Fibroblast of lung (primary cell): Measurements from ENCODE around the gene CHST13. TPM values are rescaled to one million over a fixed set of nuclear protein-coding genes. Genes with fewer than 3 reads are reported as not detected.
A peak's percentile ranks its signal among the peaks of the same experiment; 100 is the strongest.

Source experiments
- DNase-seq, 2 donors: peaks; one replicate each; pipeline versions ENCODE4 v3.0.0 to v3.0.0-alpha.2; 2010; ENCODE audit warnings: low read depth in 2 of 2
- H2AFZ ChIP-seq: 2 replicates; pipeline ENCODE4 v1.5.1; 2012; ENCODE audit warnings: low read length, control low read depth, inconsistent platforms
- H3K27ac ChIP-seq: 2 replicates; pipeline ENCODE4 v1.5.1; 2011; ENCODE audit warnings: low read length, control low read depth; ENCODE audit not compliant: insufficient read depth
- H3K27me3 ChIP-seq: 2 replicates; pipeline ENCODE4 v1.5.1; 2011; ENCODE audit warnings: mild to moderate bottlenecking, low read length; ENCODE audit not compliant: control insufficient read depth, insufficient read depth
- H3K36me3 ChIP-seq: 2 replicates; pipeline ENCODE4 v1.5.1; 2011; ENCODE audit warnings: low read length; ENCODE audit not compliant: control insufficient read depth, insufficient read depth
- H3K4me1 ChIP-seq: 2 replicates; pipeline ENCODE4 v1.5.1; 2011; ENCODE audit warnings: low read length; ENCODE audit not compliant: control insufficient read depth, insufficient read depth; ENCODE audit errors: extremely low read depth
- H3K4me2 ChIP-seq: 2 replicates; pipeline ENCODE4 v1.5.1; 2011; ENCODE audit warnings: low read length, control low read depth; ENCODE audit not compliant: insufficient read depth; ENCODE audit errors: extremely low read depth
- H3K4me3 ChIP-seq, 4 experiments: fragments of 200-600 bp in 1 of 4; sonication (generic) in 1 of 4; replicated peaks in 1 of 4; 2 replicates each; pipeline ENCODE4 v1.5.1; 2011 to 2016; ENCODE audit warnings: low read length in 4 of 4, low read depth in 3 of 4, mild to moderate bottlenecking in 3 of 4, control low read depth in 2 of 4, inconsistent platforms in 1 of 4, mixed read lengths in 1 of 4; ENCODE audit not compliant: insufficient read depth in 1 of 4; ENCODE audit errors: control extremely low read depth in 1 of 4
- H3K79me2 ChIP-seq: 2 replicates; pipeline ENCODE4 v1.5.1; 2012; ENCODE audit warnings: mild to moderate bottlenecking, low read length, inconsistent platforms; ENCODE audit not compliant: control insufficient read depth, insufficient read depth
- H3K9ac ChIP-seq: 2 replicates; pipeline ENCODE4 v1.5.1; 2011; ENCODE audit warnings: mild to moderate bottlenecking, low read length, control low read depth; ENCODE audit not compliant: insufficient read depth
- H3K9me3 ChIP-seq: 2 replicates; pipeline ENCODE4 v1.5.1; 2012; ENCODE audit warnings: low read depth, low read length; ENCODE audit not compliant: control insufficient read depth, insufficient read depth
- H4K20me1 ChIP-seq: 2 replicates; pipeline ENCODE4 v1.5.1; 2011; ENCODE audit warnings: low read length; ENCODE audit not compliant: control insufficient read depth, insufficient read depth; ENCODE audit errors: extremely low read depth
- CTCF ChIP-seq, 2 donors: IDR thresholded peaks in 1 of 2; conservative IDR thresholded peaks in 1 of 2; 1 replicate in 1 of 2; 2 replicates in 1 of 2; pipeline ENCODE4 v1.5.1; 2011 to 2012; ENCODE audit warnings: low read length in 2 of 2, control low read depth in 1 of 2, inconsistent platforms in 1 of 2, low read depth in 1 of 2, mild to moderate bottlenecking in 1 of 2
- EZH2 ChIP-seq: IDR thresholded peaks from 2 replicates; pipeline ENCODE4 v1.5.1; 2012; ENCODE audit warnings: low read length, control low read depth, mild to moderate bottlenecking; ENCODE audit errors: missing control alignments
- polyA plus RNA-seq, 2 donors: library from polyadenylated mRNA; depleted of rRNA in 1 of 2; stranded (reverse) in 1 of 2; unstranded in 1 of 2; fragments of >200 nt; gene quantifications; 2 replicates each; pipeline ENCODE4 v1.2.1, GENCODE V29; 2011 to 2012; ENCODE audit warnings: missing spikeins in 1 of 2
- total RNA-seq: library from RNA; depleted of rRNA; stranded (reverse); fragments of >200 nt; gene quantifications from 2 replicates; pipeline ENCODE4 v1.2.1, GENCODE V29; 2014

Gene CHST13
- total and polyA plus RNA-seq, 2 donors (not counting 1 experiment from before 2014, with no cell fraction given): under 0.01 TPM; not detected in 1

GRCh38 chr3:126536126-126536525 is 12.2 kb downstream of the CHST13 start:
- Histone ChIP-seq H3K27me3 (peaks cover 26% of the 10 kb centered on the region), H3K79me2 (no peaks in the 10 kb centered on the region), H3K4me2 (no peak overlapping the region), H3K36me3 (no peaks in the 10 kb centered on the region), H4K20me1 (no peaks in the 10 kb centered on the region), H2AFZ (no peak overlapping the region), H3K9ac (no peak overlapping the region), H3K27ac (no peak overlapping the region), H3K9me3 (no peaks in the 10 kb centered on the region), H3K4me1 (peaks cover 11% of the 10 kb centered on the region), H3K4me3 (no peak overlapping the region)
- DNase-seq: no peak
- TF ChIP-seq EZH2: no peak
- no peak for TF ChIP-seq CTCF (conservative IDR thresholded peaks at IDR 0.05 in 1 of 2, IDR thresholded peaks at IDR 0.05 in 1 of 2; ENCODE audit: low read depth in 1 of 2, low read length in 2 of 2)

DNA sequence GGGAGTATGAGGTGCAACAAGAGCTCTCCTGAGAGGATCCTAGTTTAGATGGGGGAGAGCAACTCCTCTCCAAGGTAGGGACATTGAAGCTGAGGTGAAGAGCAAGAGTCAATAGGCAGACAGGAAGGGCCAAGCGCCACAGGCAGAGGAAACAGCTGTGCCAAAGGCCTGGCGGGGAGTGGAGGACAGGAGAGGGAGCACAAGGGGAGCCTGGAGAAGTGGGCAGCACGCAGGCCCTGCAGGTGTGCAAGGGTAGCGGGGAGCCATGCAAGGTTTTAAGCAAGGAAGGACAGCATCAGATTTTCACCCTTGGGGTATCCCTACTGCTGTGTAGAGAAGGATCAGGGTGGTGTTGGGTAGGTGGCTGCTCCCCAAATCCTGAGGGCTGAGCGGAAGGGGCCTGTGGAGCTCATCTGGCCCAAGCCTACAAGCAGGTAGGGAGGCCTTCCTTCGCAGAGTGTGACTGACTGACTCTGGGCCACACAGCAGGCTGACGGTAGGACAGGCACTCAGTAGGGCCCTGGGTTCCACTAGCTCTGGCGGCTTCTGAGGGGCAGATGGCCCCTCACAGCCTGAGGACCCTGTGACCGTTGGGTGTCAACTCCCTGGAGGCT is 13.3 kb downstream of the CHST13 start:
- DNase-seq: no peak
- no peak overlapping the region for H2AFZ ChIP-seq
- no peak for TF ChIP-seq EZH2
- TF ChIP-seq CTCF (conservative IDR thresholded peaks at IDR 0.05 in 1 of 2, IDR thresholded peaks at IDR 0.05 in 1 of 2; ENCODE audit: low read depth in 1 of 2, low read length in 2 of 2): no peak
- H3K4me3 ChIP-seq: no peak overlapping the region
- peaks cover 26% of the 10 kb centered on the region for H3K27me3 ChIP-seq
- peaks cover 15% of the 10 kb centered on the region for H3K4me1 ChIP-seq
- H3K27ac ChIP-seq: no peak overlapping the region
- no peaks in the 10 kb centered on the region for H4K20me1 ChIP-seq
- no peaks in the 10 kb centered on the region for H3K36me3 ChIP-seq
- no peak overlapping the region for H3K9ac ChIP-seq
- H3K9me3 ChIP-seq: no peaks in the 10 kb centered on the region
- no peaks in the 10 kb centered on the region for H3K79me2 ChIP-seq
- no peak overlapping the region for H3K4me2 ChIP-seq

DNA sequence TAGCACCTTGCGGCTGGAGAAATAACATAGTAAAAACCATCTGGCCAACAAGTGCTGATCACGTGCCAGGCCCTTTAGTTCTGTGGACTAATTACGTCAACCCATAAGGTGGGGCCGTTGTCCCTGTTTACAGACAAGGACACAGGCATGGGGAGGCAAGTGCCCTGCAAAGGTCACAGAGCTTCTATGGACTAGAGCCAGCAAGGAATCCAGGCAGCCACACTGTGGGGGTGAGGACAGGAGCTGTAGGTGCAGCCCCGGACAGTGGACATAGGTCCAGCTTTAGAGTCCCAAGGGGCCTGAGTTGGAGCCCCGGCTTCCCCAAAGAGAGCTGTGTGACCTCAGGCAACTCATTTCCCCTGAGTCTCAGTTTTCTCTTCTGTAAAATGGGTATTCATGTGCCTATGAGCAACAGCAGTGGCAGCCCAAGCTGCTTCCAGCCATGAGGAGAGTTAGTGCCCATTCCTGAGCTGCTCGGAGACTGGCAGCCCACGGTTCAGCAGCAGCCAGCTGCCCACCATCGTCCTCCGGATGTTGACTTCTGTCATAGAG is 13.9 kb downstream of the CHST13 start:
- Histone ChIP-seq H3K4me1 (peaks cover 15% of the 10 kb centered on the region), H3K27ac (no peak overlapping the region), H3K9ac (no peak overlapping the region), H3K36me3 (no peaks in the 10 kb centered on the region), H3K4me2 (no peak overlapping the region), H4K20me1 (no peaks in the 10 kb centered on the region), H3K79me2 (no peaks in the 10 kb centered on the region), H3K4me3 (no peak overlapping the region), H3K27me3 (peaks cover 26% of the 10 kb centered on the region), H2AFZ (no peak overlapping the region), H3K9me3 (no peaks in the 10 kb centered on the region)
- no peak for TF ChIP-seq EZH2
- DNase-seq: peak in 1 of 2 donors; percentile 12
